ENCODE data around the gene RGS6.

The RGS6 gene

DNA sequence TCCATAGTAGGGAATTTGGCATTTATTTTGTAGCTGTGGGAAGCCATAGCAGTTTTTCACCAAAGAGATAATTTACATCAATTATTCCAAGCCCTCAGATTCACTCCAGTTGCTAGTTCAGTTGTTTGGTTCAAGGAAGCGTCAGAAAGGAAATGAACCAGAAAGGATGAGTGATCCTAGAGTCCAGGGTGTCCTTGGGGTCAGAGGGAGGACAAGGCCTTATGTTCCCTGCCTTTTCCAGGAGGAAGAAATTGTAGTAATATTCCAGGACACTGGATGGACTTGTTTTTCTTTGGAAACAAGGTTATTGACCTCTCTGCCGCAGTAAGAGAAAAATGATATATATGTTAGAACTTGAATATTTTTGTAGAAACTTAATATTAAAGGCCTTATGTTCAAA, 409.5 kb downstream of the RGS6 start:
- H3K27ac ChIP-seq (ENCODE audit: low read length), result no peak overlapping the region
- H3K9ac ChIP-seq (ENCODE audit: low read length in 2 of 2), result no peak overlapping the region
- H3K9me3 ChIP-seq (ENCODE audit: control insufficient read depth in 2 of 2, low read length in 2 of 2), result peaks cover 0 to 3% of the 10 kb centered on the region in 2 donors
- H3K36me3 ChIP-seq (ENCODE audit: control insufficient read depth in 2 of 2, insufficient read depth in 2 of 2, low read length in 2 of 2), result no peaks in the 10 kb centered on the region
- no peaks in the 10 kb centered on the region for H3K27me3 ChIP-seq (ENCODE audit: control insufficient read depth in 1 of 2, insufficient read depth in 2 of 2, low read length in 2 of 2)
- no peaks in the 10 kb centered on the region for H3K4me1 ChIP-seq (ENCODE audit: control insufficient read depth, insufficient read depth, low read length)
- no peak overlapping the region for H3K4me3 ChIP-seq (ENCODE audit: low read length in 2 of 2)

DNA sequence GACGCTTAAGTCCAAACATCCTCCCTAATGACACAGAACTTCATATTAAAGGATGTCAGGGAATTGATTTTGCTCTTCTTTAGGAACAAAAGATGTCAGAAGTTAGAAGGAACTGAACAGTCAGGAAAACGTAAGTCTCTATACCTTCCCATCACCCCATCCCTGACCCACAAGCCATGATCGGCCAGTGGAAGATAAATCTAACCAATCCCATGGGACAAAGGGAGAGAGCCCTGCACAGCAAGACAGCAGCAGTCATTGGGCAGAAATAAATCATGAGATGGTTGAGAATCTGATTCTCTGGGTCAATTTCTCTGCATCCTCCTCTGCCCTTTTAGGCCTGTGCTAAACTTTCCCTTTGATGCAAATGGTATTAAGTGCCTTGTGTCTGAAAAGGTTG, 414.9 kb downstream of the RGS6 start:
- Histone ChIP-seq H3K4me3 (ENCODE audit: low read length in 2 of 2) (no peak overlapping the region), H3K9me3 (ENCODE audit: control insufficient read depth in 2 of 2, low read length in 2 of 2) (peaks cover 0 to 3% of the 10 kb centered on the region in 2 donors), H3K27me3 (ENCODE audit: control insufficient read depth in 1 of 2, insufficient read depth in 2 of 2, low read length in 2 of 2) (no peaks in the 10 kb centered on the region), H3K9ac (ENCODE audit: low read length in 2 of 2) (no peak overlapping the region), H3K36me3 (ENCODE audit: control insufficient read depth in 2 of 2, insufficient read depth in 2 of 2, low read length in 2 of 2) (no peaks in the 10 kb centered on the region), H3K4me1 (ENCODE audit: control insufficient read depth, insufficient read depth, low read length) (no peaks in the 10 kb centered on the region), H3K27ac (ENCODE audit: low read length) (no peak overlapping the region)

DNA sequence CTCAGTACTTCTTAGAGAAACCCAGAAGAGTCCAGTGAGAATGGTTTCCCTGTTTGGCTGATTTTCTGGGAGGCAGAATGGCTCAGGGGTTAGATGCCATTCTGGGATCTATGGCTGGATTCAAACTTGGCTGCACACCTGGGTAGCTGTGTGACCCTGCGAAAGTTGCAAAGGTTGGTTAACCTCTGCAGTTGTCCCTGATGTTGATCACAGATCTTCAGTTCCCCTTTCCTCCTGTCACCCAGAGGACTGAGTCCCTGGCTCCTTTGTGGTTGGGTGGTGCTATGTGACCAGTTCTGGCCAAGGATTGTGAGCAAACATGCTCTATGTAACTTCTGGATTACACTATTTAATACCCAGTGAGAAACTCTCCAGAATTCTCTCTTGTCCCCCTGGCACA, 418.0 kb downstream of the RGS6 start:
- H3K36me3 ChIP-seq (ENCODE audit: control insufficient read depth in 2 of 2, insufficient read depth in 2 of 2, low read length in 2 of 2), result no peaks in the 10 kb centered on the region
- H3K4me1 ChIP-seq (ENCODE audit: control insufficient read depth, insufficient read depth, low read length), result no peaks in the 10 kb centered on the region
- no peak overlapping the region for H3K4me3 ChIP-seq (ENCODE audit: low read length in 2 of 2)
- H3K27me3 ChIP-seq (ENCODE audit: control insufficient read depth in 1 of 2, insufficient read depth in 2 of 2, low read length in 2 of 2), result no peaks in the 10 kb centered on the region
- no peaks in the 10 kb centered on the region for H3K9me3 ChIP-seq (ENCODE audit: control insufficient read depth in 2 of 2, low read length in 2 of 2)
- no peak overlapping the region for H3K27ac ChIP-seq (ENCODE audit: low read length)
- no peak overlapping the region for H3K9ac ChIP-seq (ENCODE audit: low read length in 2 of 2)

DNA sequence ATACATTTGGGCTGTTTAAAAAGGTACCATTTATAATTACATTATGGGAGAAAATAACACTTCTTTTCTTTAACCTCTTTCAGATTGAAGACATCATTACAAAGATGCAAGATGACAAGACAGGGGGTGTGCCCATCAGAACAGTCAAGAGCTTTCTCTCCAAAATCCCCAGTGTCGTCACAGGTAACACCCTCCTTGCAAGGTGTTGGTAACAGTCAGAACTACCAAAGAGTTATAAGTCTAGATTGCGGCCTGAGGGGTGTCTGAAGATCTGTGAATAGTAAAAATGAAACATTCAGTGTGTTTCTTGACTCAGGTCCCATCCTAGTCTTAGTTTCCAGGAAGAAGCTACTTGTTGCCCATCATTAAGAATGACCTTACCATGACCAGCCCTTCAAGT, 419.8 kb downstream of the RGS6 start:
- Histone ChIP-seq H3K9ac (ENCODE audit: low read length in 2 of 2) (no peak overlapping the region), H3K4me3 (ENCODE audit: low read length in 2 of 2) (no peak overlapping the region)

DNA sequence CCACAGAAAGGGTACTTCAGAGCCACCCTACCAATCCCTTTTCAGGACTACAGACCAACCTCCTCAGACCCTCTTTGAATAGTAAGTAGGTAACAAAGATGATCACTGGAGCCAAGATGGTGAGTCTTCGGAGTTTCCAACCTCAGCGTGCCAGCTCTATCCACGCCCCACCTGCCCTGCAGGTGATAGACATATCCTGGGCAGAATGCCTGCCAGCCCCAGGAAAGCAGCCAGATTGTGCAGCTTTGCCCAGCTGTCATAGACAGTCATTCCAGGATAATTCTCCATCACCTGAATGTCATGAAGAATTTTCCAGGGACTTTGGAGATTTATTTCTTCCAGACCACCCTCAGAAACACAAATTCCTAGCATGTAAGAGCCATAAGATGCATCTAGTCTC, 434.4 kb downstream of the RGS6 start:
- Histone ChIP-seq H3K9me3 (ENCODE audit: control insufficient read depth in 2 of 2, low read length in 2 of 2) (no peaks in the 10 kb centered on the region), H3K27me3 (ENCODE audit: control insufficient read depth in 1 of 2, insufficient read depth in 2 of 2, low read length in 2 of 2) (no peaks in the 10 kb centered on the region), H3K4me3 (ENCODE audit: low read length in 2 of 2) (no peak overlapping the region), H3K27ac (ENCODE audit: low read length) (no peak overlapping the region), H3K9ac (ENCODE audit: low read length in 2 of 2) (no peak overlapping the region), H3K36me3 (ENCODE audit: control insufficient read depth in 2 of 2, insufficient read depth in 2 of 2, low read length in 2 of 2) (no peaks in the 10 kb centered on the region), H3K4me1 (ENCODE audit: control insufficient read depth, insufficient read depth, low read length) (no peaks in the 10 kb centered on the region)

More for the DNA sequence above, 419.8 kb downstream of the RGS6 start:
- Histone ChIP-seq H3K9me3 (ENCODE audit: control insufficient read depth in 2 of 2, low read length in 2 of 2) (no peaks in the 10 kb centered on the region), H3K27ac (ENCODE audit: low read length) (no peak overlapping the region), H3K27me3 (ENCODE audit: control insufficient read depth in 1 of 2, insufficient read depth in 2 of 2, low read length in 2 of 2) (no peaks in the 10 kb centered on the region), H3K4me1 (ENCODE audit: control insufficient read depth, insufficient read depth, low read length) (no peaks in the 10 kb centered on the region), H3K36me3 (ENCODE audit: control insufficient read depth in 2 of 2, insufficient read depth in 2 of 2, low read length in 2 of 2) (no peaks in the 10 kb centered on the region)

DNA sequence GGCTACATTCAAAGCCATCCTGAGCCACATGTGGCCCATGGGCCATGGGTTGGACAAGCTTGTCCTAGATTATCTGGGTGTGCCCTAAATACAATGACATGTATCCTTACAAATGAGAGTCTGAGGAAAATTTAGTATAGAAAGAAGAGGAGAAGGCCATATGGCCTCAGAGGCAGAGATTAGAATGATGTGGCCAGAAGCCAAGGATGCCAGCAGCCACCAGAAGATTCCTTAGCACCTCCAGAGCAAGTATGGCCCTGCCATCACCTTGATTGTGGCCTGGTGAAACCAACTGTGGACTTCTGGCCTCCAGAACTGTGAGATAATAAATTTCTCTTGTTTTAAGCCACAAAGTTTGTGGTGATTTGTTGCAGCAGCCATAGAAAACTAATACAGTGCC, 436.9 kb downstream of the RGS6 start:
- no peak overlapping the region for H3K9ac ChIP-seq (ENCODE audit: low read length in 2 of 2)
- H3K4me1 ChIP-seq (ENCODE audit: control insufficient read depth, insufficient read depth, low read length), result peaks cover 3% of the 10 kb centered on the region
- no peaks in the 10 kb centered on the region for H3K36me3 ChIP-seq (ENCODE audit: control insufficient read depth in 2 of 2, insufficient read depth in 2 of 2, low read length in 2 of 2)
- no peaks in the 10 kb centered on the region for H3K27me3 ChIP-seq (ENCODE audit: control insufficient read depth in 1 of 2, insufficient read depth in 2 of 2, low read length in 2 of 2)
- H3K27ac ChIP-seq (ENCODE audit: low read length), result no peak overlapping the region
- H3K4me3 ChIP-seq (ENCODE audit: low read length in 2 of 2), result no peak overlapping the region
- H3K9me3 ChIP-seq (ENCODE audit: control insufficient read depth in 2 of 2, low read length in 2 of 2), result no peaks in the 10 kb centered on the region

DNA sequence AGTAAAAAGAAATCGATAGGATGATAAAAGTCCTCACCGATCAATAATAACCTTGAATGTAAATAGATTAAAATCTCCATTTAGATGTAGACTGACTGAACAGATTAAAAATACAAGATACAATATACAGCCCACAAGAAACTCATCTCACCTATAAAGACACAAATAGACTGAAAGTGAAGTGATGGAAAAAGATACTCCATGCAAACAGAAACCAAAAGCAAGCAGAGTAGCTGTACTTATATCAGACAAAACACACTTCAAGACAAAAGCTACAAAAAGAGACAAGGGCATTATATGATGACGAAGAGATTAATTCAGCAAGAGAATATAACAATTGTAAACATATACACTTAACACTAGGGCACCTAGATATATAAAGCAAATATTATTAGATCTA, 444.8 kb downstream of the RGS6 start:
- Histone ChIP-seq H3K9ac (ENCODE audit: low read length in 2 of 2) (no peak overlapping the region), H3K9me3 (ENCODE audit: control insufficient read depth in 2 of 2, low read length in 2 of 2) (no peaks in the 10 kb centered on the region), H3K36me3 (ENCODE audit: control insufficient read depth in 2 of 2, insufficient read depth in 2 of 2, low read length in 2 of 2) (no peaks in the 10 kb centered on the region), H3K27me3 (ENCODE audit: control insufficient read depth in 1 of 2, insufficient read depth in 2 of 2, low read length in 2 of 2) (no peaks in the 10 kb centered on the region), H3K4me3 (ENCODE audit: low read length in 2 of 2) (no peak overlapping the region), H3K4me1 (ENCODE audit: control insufficient read depth, insufficient read depth, low read length) (no peaks in the 10 kb centered on the region), H3K27ac (ENCODE audit: low read length) (no peak overlapping the region)

DNA sequence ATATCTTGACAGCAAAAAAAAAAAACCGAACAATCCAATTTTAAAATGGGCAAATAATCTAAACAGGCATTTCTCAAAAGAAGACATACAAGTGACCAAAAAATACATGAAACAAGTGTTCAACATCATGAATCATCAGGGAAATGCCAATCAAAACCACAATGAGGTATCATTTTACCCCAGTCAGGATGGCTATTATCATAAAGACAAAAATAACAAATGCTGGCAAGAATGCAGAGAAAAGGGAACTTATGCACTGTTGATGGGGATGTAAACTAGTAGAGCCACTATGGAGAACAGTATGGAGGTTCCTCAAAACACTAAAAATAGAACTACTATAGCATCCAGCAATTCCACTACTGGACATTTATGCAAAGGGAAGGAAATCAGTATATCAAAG, 448.2 kb downstream of the RGS6 start:
- Histone ChIP-seq H3K4me1 (ENCODE audit: control insufficient read depth, insufficient read depth, low read length) (no peaks in the 10 kb centered on the region), H3K9me3 (ENCODE audit: control insufficient read depth in 2 of 2, low read length in 2 of 2) (no peaks in the 10 kb centered on the region), H3K36me3 (ENCODE audit: control insufficient read depth in 2 of 2, insufficient read depth in 2 of 2, low read length in 2 of 2) (no peaks in the 10 kb centered on the region), H3K9ac (ENCODE audit: low read length in 2 of 2) (no peak overlapping the region), H3K27me3 (ENCODE audit: control insufficient read depth in 1 of 2, insufficient read depth in 2 of 2, low read length in 2 of 2) (no peaks in the 10 kb centered on the region), H3K4me3 (ENCODE audit: low read length in 2 of 2) (no peak overlapping the region), H3K27ac (ENCODE audit: low read length) (no peak overlapping the region)

DNA sequence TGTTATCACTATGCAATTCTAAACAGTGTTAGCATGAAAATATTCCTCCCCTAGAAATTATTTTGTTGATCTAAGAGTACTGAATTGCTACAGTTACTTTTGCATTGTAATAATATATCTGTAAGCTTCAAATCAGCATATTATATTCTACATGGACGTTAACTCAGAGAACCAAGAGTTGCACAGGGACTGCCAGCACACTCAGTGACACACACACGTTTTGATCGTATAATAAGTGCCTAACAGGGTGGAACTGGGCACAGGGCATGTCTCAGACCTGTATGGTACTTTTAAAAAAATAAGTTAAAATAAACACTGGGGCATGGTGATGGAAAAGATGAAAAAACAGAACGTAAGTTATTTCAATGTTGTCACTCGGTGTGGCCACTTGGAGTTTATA, 451.6 kb downstream of the RGS6 start:
- Histone ChIP-seq H3K27ac (ENCODE audit: low read length) (no peak overlapping the region), H3K36me3 (ENCODE audit: control insufficient read depth in 2 of 2, insufficient read depth in 2 of 2, low read length in 2 of 2) (no peaks in the 10 kb centered on the region), H3K9ac (ENCODE audit: low read length in 2 of 2) (no peak overlapping the region), H3K27me3 (ENCODE audit: control insufficient read depth in 1 of 2, insufficient read depth in 2 of 2, low read length in 2 of 2) (no peaks in the 10 kb centered on the region), H3K9me3 (ENCODE audit: control insufficient read depth in 2 of 2, low read length in 2 of 2) (no peaks in the 10 kb centered on the region), H3K4me1 (ENCODE audit: control insufficient read depth, insufficient read depth, low read length) (no peaks in the 10 kb centered on the region), H3K4me3 (ENCODE audit: low read length in 2 of 2) (no peak overlapping the region)

DNA sequence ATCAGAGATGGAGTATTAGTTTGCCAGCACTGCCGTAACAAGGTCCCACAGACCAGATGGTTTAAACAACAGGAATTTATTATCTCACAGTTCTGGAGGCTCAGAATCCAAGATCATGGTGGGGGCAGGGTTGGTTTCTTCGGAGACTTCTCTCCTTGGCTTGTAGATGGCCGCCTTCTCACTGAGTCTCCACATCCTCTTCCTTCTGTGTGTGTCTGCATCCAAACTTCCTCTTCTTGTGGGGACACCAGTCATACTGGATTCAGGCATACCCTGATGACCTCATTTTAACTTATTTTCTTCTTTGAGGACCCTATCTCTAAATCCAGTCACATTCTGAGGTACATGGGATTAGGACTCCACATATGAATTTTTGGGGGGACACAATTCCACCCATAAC, 455.5 kb downstream of the RGS6 start:
- Histone ChIP-seq H3K9ac (ENCODE audit: low read length in 2 of 2) (no peak overlapping the region), H3K4me3 (ENCODE audit: low read length in 2 of 2) (no peak overlapping the region), H3K27ac (ENCODE audit: low read length) (no peak overlapping the region), H3K4me1 (ENCODE audit: control insufficient read depth, insufficient read depth, low read length) (no peaks in the 10 kb centered on the region), H3K27me3 (ENCODE audit: control insufficient read depth in 1 of 2, insufficient read depth in 2 of 2, low read length in 2 of 2) (no peaks in the 10 kb centered on the region), H3K9me3 (ENCODE audit: control insufficient read depth in 2 of 2, low read length in 2 of 2) (peaks cover 0 to 1% of the 10 kb centered on the region in 2 donors), H3K36me3 (ENCODE audit: control insufficient read depth in 2 of 2, insufficient read depth in 2 of 2, low read length in 2 of 2) (no peaks in the 10 kb centered on the region)

DNA sequence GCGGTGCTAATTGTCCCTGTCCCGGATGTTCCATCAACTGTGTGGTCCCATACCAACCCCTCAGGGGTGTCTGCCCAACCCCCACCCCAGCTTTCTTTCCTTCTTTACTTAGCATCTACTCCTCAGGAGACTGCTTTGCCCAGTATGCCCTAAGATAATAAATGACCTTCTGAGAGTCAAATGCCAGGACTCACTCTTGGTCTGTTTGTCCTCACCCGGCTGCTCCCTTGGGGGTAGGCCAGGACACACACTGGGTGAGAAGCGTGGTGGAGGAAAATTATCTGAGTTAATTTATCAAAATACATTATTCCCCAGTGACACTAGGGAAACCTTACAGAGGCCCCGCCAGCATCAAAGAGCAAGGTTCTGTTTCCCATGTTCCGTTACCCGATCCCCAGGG, 457.0 kb downstream of the RGS6 start:
- no peak overlapping the region for H3K27ac ChIP-seq (ENCODE audit: low read length)
- H3K9me3 ChIP-seq (ENCODE audit: control insufficient read depth in 2 of 2, low read length in 2 of 2), result peaks cover 0 to 2% of the 10 kb centered on the region in 2 donors
- no peaks in the 10 kb centered on the region for H3K36me3 ChIP-seq (ENCODE audit: control insufficient read depth in 2 of 2, insufficient read depth in 2 of 2, low read length in 2 of 2)
- H3K27me3 ChIP-seq (ENCODE audit: control insufficient read depth in 1 of 2, insufficient read depth in 2 of 2, low read length in 2 of 2), result no peaks in the 10 kb centered on the region
- H3K4me3 ChIP-seq (ENCODE audit: low read length in 2 of 2), result no peak overlapping the region
- no peaks in the 10 kb centered on the region for H3K4me1 ChIP-seq (ENCODE audit: control insufficient read depth, insufficient read depth, low read length)
- H3K9ac ChIP-seq (ENCODE audit: low read length in 2 of 2), result no peak overlapping the region

Measured in stomach smooth muscle (tissue), 2 donors.